Mesangial cell (primary cell): Measurements from ENCODE around the gene PTGIR. TPM values are rescaled to one million over a fixed set of nuclear protein-coding genes. Genes with fewer than 3 reads are reported as not detected.

Source experiments
- total RNA-seq: library from RNA; depleted of rRNA; stranded (reverse); fragments of >200 nt; gene quantifications from 2 replicates; pipeline ENCODE4 v1.2.3, GENCODE V29; 2015

The PTGIR gene
- 1.0 TPM in 1 of 2 replicates, not detected in the other for total RNA-seq

GRCh38 chr19:46624958-46625661 lies at the start of gene PTGIR:
Gene PTGIR (minus strand): TSS chr19:46625089. CDS start chr19:46624225, 864 bp downstream.

GRCh38 chr19:46661020-46661731 lies 36.3 kb upstream of the PTGIR start, which contains the start of gene DACT3:
Gene DACT3 (minus strand): TSS chr19:46661182. CDS start chr19:46661064, 118 bp downstream.

GRCh38 chr19:46635920-46636761 lies 11.3 kb upstream of the PTGIR start, which contains the start of gene GNG8:
Gene GNG8 (minus strand): TSS chr19:46636202. CDS start chr19:46634682, 1,520 bp downstream.

GRCh38 chr19:46601318-46602224 lies 23.3 kb downstream of the PTGIR start, which contains the start of gene CALM3:
Gene CALM3 (plus strand): TSS chr19:46601330. CDS start chr19:46601435, 105 bp downstream.

Other genes starting within 250 kb of the PTGIR start
- 14.8 and 33.7 TPM in 2 replicates for gene CCDC8, start 211.5 kb downstream of the PTGIR start, total RNA-seq
- 0.13 TPM in 1 of 2 replicates, not detected in the other for gene PNMA8C, start 196.2 kb downstream of the PTGIR start, total RNA-seq
- 4.1 and 14.1 TPM in 2 replicates for gene PNMA8A, start 153.5 kb downstream of the PTGIR start, total RNA-seq
- gene PNMA8B, start 129.2 kb downstream of the PTGIR start, total RNA-seq: 0.81 and 3.3 TPM in 2 replicates
- gene CALM3, start 23.8 kb downstream of the PTGIR start, total RNA-seq: 133 and 212 TPM in 2 replicates
- not detected in 2 replicates for gene GNG8, start 11.1 kb upstream of the PTGIR start, total RNA-seq
- gene DACT3, start 36.1 kb upstream of the PTGIR start, total RNA-seq: 0.33 and 1.8 TPM in 2 replicates
- 29.7 and 34.5 TPM in 2 replicates for gene PRKD2, start 92.0 kb upstream of the PTGIR start, total RNA-seq
- 18.4 and 22.8 TPM in 2 replicates for gene FKRP, start 121.0 kb upstream of the PTGIR start, total RNA-seq
- gene STRN4, start 121.4 kb upstream of the PTGIR start, total RNA-seq: 97.3 and 109 TPM in 2 replicates
- gene SLC1A5, start 163.5 kb upstream of the PTGIR start, total RNA-seq: 181 and 284 TPM in 2 replicates
- gene AP2S1, start 225.8 kb upstream of the PTGIR start, total RNA-seq: 208 and 285 TPM in 2 replicates
- 27.5 and 32.1 TPM in 2 replicates for gene ARHGAP35, start 235.9 kb upstream of the PTGIR start, total RNA-seq